ENCODE measurements around the gene SPATA17.

DNA sequence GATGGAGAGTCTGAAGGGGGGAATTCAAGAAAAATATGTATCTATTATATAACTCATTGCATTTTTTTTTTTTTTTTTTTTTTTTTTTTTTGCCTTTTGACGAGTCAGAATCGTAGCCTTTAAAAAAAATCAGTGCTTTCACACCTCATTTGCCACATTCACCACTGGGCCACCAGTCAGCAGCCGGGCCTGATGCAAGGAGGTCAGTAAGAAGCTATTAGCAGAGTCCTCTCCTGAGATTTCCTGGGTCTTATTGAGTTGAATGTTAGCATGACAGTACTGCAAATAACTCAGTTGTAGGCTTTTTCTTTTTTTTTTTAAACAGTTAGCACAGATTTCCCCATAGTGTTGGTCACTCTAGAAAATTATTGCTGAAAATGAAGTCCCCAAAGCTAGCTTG is 139.8 kb downstream of the SPATA17 start:
- TF ChIP-seq, protein P1, sequence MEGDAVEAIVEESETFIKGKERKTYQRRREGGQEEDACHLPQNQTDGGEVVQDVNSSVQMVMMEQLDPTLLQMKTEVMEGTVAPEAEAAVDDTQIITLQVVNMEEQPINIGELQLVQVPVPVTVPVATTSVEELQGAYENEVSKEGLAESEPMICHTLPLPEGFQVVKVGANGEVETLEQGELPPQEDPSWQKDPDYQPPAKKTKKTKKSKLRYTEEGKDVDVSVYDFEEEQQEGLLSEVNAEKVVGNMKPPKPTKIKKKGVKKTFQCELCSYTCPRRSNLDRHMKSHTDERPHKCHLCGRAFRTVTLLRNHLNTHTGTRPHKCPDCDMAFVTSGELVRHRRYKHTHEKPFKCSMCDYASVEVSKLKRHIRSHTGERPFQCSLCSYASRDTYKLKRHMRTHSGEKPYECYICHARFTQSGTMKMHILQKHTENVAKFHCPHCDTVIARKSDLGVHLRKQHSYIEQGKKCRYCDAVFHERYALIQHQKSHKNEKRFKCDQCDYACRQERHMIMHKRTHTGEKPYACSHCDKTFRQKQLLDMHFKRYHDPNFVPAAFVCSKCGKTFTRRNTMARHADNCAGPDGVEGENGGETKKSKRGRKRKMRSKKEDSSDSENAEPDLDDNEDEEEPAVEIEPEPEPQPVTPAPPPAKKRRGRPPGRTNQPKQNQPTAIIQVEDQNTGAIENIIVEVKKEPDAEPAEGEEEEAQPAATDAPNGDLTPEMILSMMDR (IDR thresholded peaks at IDR 0.05), result no peak
- no peak for TF ChIP-seq POLR2A (IDR thresholded peaks at IDR 0.05)

All from right lobe of liver (tissue), 4 donors.